ENCODE measurements around the gene PPP1R10.

DNA sequence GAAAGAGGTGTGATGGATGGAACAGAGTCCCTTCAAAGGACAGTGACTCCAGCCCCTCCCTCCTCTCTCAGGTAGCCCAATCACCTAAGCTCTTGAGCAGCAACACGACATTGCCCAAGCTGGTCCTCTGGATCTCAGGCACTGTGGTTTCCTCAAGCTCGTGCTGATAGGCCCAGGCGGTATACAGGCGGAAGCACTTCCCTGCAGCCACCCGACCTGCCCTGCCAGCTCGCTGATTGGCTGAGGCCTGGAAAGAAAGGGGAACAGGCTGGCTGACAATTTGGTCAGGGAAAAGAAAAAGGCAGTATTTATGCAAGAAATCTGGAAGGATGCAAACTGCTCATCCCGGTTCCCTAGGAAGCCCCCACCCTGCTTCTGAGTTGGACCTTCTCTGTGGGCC, 39.5 kb upstream of the PPP1R10 start:
- TF ChIP-seq ZFX (IDR thresholded peaks at IDR 0.05; ENCODE audit: borderline replicate concordance) (no peak), CTCF (IDR thresholded peaks at IDR 0.05) (no peak)

All from 22Rv1 (cell line).